HCT116 (cell line): ENCODE data around the gene OPRD1.

ENCODE experiments used
- ATF3 ChIP-seq: IDR thresholded peaks from 2 replicates; pipeline ENCODE4 v1.6.1; 2012
- CEBPB ChIP-seq: IDR thresholded peaks from 2 replicates; pipeline ENCODE4 v1.6.1; 2012; ENCODE audit warnings: low read depth
- CTCF ChIP-seq, 3 experiments: fragments of 200-600 bp in 1 of 3; sonication (generic) in 1 of 3; IDR thresholded peaks in 2 of 3; conservative IDR thresholded peaks in 1 of 3; 2 replicates each; pipeline ENCODE4 v1.5.1; 2012 to 2017; ENCODE audit warnings: low read depth in 2 of 3, low read length in 2 of 3, antibody characterized with exemption in 1 of 3, borderline replicate concordance in 1 of 3, control low read depth in 1 of 3, mild to moderate bottlenecking in 1 of 3, mixed read lengths in 1 of 3, mixed run types in 1 of 3, moderate library complexity in 1 of 3; ENCODE audit not compliant: insufficient read depth in 1 of 3
- EZH2 ChIP-seq: fragments of 200-600 bp; sonication (generic); IDR thresholded peaks from 2 replicates; pipeline ENCODE4 v1.6.1; 2017; ENCODE audit warnings: antibody characterized with exemption, mixed run types
- JUND ChIP-seq: IDR thresholded peaks from 2 replicates; pipeline ENCODE4 v1.6.1; 2012
- POLR2A ChIP-seq: IDR thresholded peaks from 2 replicates; pipeline ENCODE4 v1.7.0; 2011; ENCODE audit warnings: borderline replicate concordance; ENCODE audit not compliant: insufficient read depth, insufficient read length; ENCODE audit errors: extremely low read depth
- POLR2AphosphoS5 ChIP-seq: IDR thresholded peaks from 2 replicates; pipeline ENCODE4 v1.6.1; 2011; ENCODE audit warnings: mild to moderate bottlenecking, low read depth, low read length, moderate library complexity
- REST ChIP-seq: IDR thresholded peaks from 2 replicates; pipeline ENCODE4 v1.6.1; 2012; ENCODE audit warnings: low read depth
- ZFX ChIP-seq: fragments of 450-650 bp; IDR thresholded peaks from 2 replicates; pipeline ENCODE4 v1.6.1; 2017
- ZNF274 ChIP-seq: fragments of 200-500 bp; sonication (Bioruptor generic); IDR thresholded peaks from 2 replicates; pipeline ENCODE4 v1.6.1; 2014; ENCODE audit warnings: mild to moderate bottlenecking, low read depth, low read length, inconsistent platforms

- TF ChIP-seq ATF3 (no peak), CEBPB (no peak), CTCF (IDR thresholded peaks at IDR 0.05 in 2 of 3, conservative IDR thresholded peaks at IDR 0.05 in 1 of 3; ENCODE audit: borderline replicate concordance in 1 of 3, insufficient read depth in 1 of 3, low read depth in 2 of 3, low read length in 2 of 3) (no peak), ZNF274 (no peak), EZH2 (no peak), JUND (no peak), POLR2AphosphoS5 (no peak), ZFX (no peak), POLR2A (no peak), REST (no peak)
Observed at GRCh38 chr1:28895896-28896608, 84.1 kb downstream of the OPRD1 start.
